ENCODE measurements around the gene NUMB.

NUMB gene

DNA sequence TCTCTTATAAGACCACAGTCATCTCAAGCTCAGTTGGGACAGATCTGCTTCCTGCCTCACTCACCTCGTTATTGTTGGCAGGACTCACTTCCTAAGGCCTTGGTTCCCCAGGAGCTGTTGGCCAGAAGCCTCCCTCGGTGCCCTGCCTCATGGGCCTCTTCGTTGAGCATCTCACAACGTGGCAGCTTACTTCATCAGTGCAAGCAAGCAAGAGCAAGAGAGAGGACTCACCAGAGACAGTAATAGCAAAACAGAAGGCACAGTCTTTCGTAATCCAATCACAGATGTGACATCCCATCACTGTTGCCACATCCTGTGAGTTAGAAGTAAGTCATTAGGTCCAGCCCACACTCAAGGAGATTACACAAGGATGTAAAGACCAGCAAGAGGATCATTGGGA lies 5.1 kb upstream of the NUMB start:
- no peaks in the 10 kb centered on the region for H3K9me3 ChIP-seq (ENCODE audit: insufficient read depth, low read length)
- no peak for TF ChIP-seq CTCF (IDR thresholded peaks at IDR 0.05; ENCODE audit: low read depth, low read length)
- no peak for TF ChIP-seq EZH2phosphoT487 (IDR thresholded peaks at IDR 0.05; ENCODE audit: low read depth)
- no peak overlapping the region for H3K9ac ChIP-seq (ENCODE audit: low read length)
- no peak overlapping the region for H3K4me3 ChIP-seq (ENCODE audit: low read length)
- no peaks in the 10 kb centered on the region for H4K20me1 ChIP-seq (ENCODE audit: insufficient read depth, low read length)
- no peak overlapping the region for H3K4me2 ChIP-seq (ENCODE audit: low read length)
- peaks cover 41% of the 10 kb centered on the region for H3K27me3 ChIP-seq (ENCODE audit: low read depth, low read length)
- no peak overlapping the region for H2AFZ ChIP-seq (ENCODE audit: low read depth, low read length)
- peaks cover 29% of the 10 kb centered on the region for H3K4me1 ChIP-seq (ENCODE audit: low read length)
- H3K79me2 ChIP-seq (ENCODE audit: low read length), result no peaks in the 10 kb centered on the region
- H3K36me3 ChIP-seq (replicated peaks; ENCODE audit: low read depth, low read length), result no peaks in the 10 kb centered on the region
- H3K27ac ChIP-seq (ENCODE audit: low read length), result no peak overlapping the region

DNA sequence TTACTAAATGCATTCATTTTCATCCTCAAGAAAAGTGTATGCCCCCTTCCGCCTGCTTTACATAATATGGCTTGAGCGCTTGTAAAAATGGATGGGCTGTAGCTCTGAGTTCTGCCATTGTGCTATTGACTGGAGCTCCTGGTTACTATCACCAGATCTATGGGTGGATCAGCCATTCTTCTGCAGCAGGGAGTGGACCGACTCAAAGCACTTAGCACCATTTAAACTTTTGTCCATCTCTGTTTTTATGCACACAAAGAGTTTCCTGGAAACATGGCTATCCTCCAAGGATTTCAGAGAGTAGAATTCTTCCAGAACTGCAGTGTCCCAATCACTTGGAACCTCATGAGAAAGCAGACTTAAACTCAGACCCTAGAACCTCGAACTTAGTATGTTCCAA lies 4.5 kb upstream of the NUMB start:
- Histone ChIP-seq H3K36me3 (replicated peaks; ENCODE audit: low read depth, low read length) (no peaks in the 10 kb centered on the region), H3K4me3 (ENCODE audit: low read length) (no peak overlapping the region), H3K4me2 (ENCODE audit: low read length) (no peak overlapping the region), H3K4me1 (ENCODE audit: low read length) (peaks cover 29% of the 10 kb centered on the region), H3K9me3 (ENCODE audit: insufficient read depth, low read length) (no peaks in the 10 kb centered on the region), H2AFZ (ENCODE audit: low read depth, low read length) (no peak overlapping the region), H3K79me2 (ENCODE audit: low read length) (peaks cover 4% of the 10 kb centered on the region), H4K20me1 (ENCODE audit: insufficient read depth, low read length) (no peaks in the 10 kb centered on the region), H3K9ac (ENCODE audit: low read length) (no peak overlapping the region), H3K27ac (ENCODE audit: low read length) (no peak overlapping the region), H3K27me3 (ENCODE audit: low read depth, low read length) (peaks cover 37% of the 10 kb centered on the region)
- TF ChIP-seq CTCF (IDR thresholded peaks at IDR 0.05; ENCODE audit: low read depth, low read length), result no peak
- TF ChIP-seq EZH2phosphoT487 (IDR thresholded peaks at IDR 0.05; ENCODE audit: low read depth), result no peak

DNA sequence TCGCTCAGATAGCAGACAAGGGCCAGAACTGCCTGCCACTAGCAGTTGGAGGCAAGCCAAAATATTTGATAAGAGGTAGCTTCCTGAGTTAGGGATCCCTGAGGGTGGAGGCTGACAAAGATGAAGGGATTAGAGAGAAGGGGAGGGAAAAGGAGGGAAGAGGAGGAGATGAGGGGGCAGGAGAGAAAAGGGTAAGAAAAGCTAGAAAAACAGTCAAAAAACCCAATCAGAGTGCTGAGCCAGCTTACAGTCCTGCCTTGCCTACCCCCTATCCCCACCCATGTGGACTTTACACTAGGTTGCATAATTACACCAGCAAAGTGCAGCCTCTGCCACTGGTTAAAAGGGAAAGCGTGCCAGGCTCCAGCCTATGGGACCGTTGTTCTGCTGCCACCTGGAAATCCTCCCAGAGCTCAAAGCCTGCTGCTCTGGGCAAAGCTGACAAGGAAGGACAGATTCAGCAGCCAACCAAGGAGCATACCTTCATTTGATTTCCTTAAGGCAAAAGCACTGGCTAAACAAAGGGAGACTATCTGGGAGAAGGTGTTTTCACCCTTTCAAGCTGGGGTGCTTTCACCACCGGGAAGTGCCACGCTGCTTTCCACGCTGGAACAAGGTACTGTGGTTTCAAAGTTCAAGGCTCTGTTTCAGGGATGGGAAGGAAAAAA lies 3.8 kb upstream of the NUMB start:
- no peak for TF ChIP-seq EZH2phosphoT487 (IDR thresholded peaks at IDR 0.05; ENCODE audit: low read depth)
- no peak for TF ChIP-seq CTCF (IDR thresholded peaks at IDR 0.05; ENCODE audit: low read depth, low read length)
- peaks cover 31% of the 10 kb centered on the region for H3K27me3 ChIP-seq (ENCODE audit: low read depth, low read length)
- H2AFZ ChIP-seq (ENCODE audit: low read depth, low read length), result no peak overlapping the region
- peaks cover 11% of the 10 kb centered on the region for H3K79me2 ChIP-seq (ENCODE audit: low read length)
- no peak overlapping the region for H3K9ac ChIP-seq (ENCODE audit: low read length)
- H4K20me1 ChIP-seq (ENCODE audit: insufficient read depth, low read length), result peaks cover 1% of the 10 kb centered on the region; the same call in 1 of the 2 replicates
- no peak overlapping the region for H3K4me2 ChIP-seq (ENCODE audit: low read length)
- no peak overlapping the region for H3K27ac ChIP-seq (ENCODE audit: low read length)
- no peak overlapping the region for H3K4me3 ChIP-seq (ENCODE audit: low read length)
- no peaks in the 10 kb centered on the region for H3K36me3 ChIP-seq (replicated peaks; ENCODE audit: low read depth, low read length)
- H3K4me1 ChIP-seq (ENCODE audit: low read length), result peaks cover 29% of the 10 kb centered on the region
- H3K9me3 ChIP-seq (ENCODE audit: insufficient read depth, low read length), result no peaks in the 10 kb centered on the region

GRCh38 chr14:73461478-73462047 lies 3.2 kb upstream of the NUMB start:
- Histone ChIP-seq H3K4me2 (ENCODE audit: low read length) (no peak overlapping the region), H4K20me1 (ENCODE audit: insufficient read depth, low read length) (peaks cover 8% of the 10 kb centered on the region), H3K9ac (ENCODE audit: low read length) (no peak overlapping the region)

More at GRCh38 chr14:73461478-73462047, 3.2 kb upstream of the NUMB start:
- Histone ChIP-seq H3K27ac (ENCODE audit: low read length) (no peak overlapping the region), H3K79me2 (ENCODE audit: low read length) (peaks cover 16% of the 10 kb centered on the region), H3K27me3 (ENCODE audit: low read depth, low read length) (peaks cover 31% of the 10 kb centered on the region), H2AFZ (ENCODE audit: low read depth, low read length) (no peak overlapping the region), H3K9me3 (ENCODE audit: insufficient read depth, low read length) (no peaks in the 10 kb centered on the region), H3K4me3 (ENCODE audit: low read length) (no peak overlapping the region), H3K36me3 (replicated peaks; ENCODE audit: low read depth, low read length) (no peaks in the 10 kb centered on the region), H3K4me1 (ENCODE audit: low read length) (peaks cover 36% of the 10 kb centered on the region)
- TF ChIP-seq CTCF (IDR thresholded peaks at IDR 0.05; ENCODE audit: low read depth, low read length) (no peak), EZH2phosphoT487 (IDR thresholded peaks at IDR 0.05; ENCODE audit: low read depth) (no peak)

All from OCI-LY3 (cell line).